Lower leg skin (tissue), 3 donors: ENCODE measurements around the gene HDAC3.

Source experiments
- CTCF ChIP-seq, 3 donors: fragments of 450-650 bp; IDR thresholded peaks; one replicate each; pipeline ENCODE4 v1.5.1; 2016; ENCODE audit warnings: antibody characterized with exemption in 3 of 3, mild to moderate bottlenecking in 3 of 3, moderate library complexity in 2 of 3
- POLR2A ChIP-seq, 2 donors: fragments of 450-650 bp; IDR thresholded peaks; one replicate each; pipeline ENCODE4 v1.6.1; 2016 to 2017; ENCODE audit warnings: antibody characterized with exemption in 2 of 2, mild to moderate bottlenecking in 1 of 2, moderate library complexity in 1 of 2

- TF ChIP-seq CTCF (IDR thresholded peaks at IDR 0.05) = no peak
- TF ChIP-seq POLR2A (IDR thresholded peaks at IDR 0.05) = no peak
Measured at GRCh38 chr5:141640051-141640415, 3.4 kb upstream of the HDAC3 start.
